HG02870 (cell line): Measurements from ENCODE around the gene LY6G6C.

Experiments used
- ATAC-seq: cut with Tn5 transposase; IDR thresholded peaks from one replicate; pipeline ENCODE4 v1.9.1; 2021; ENCODE audit warnings: mild to moderate bottlenecking, moderate library complexity; ENCODE audit not compliant: unreplicated experiment

Gene LY6G6C

DNA sequence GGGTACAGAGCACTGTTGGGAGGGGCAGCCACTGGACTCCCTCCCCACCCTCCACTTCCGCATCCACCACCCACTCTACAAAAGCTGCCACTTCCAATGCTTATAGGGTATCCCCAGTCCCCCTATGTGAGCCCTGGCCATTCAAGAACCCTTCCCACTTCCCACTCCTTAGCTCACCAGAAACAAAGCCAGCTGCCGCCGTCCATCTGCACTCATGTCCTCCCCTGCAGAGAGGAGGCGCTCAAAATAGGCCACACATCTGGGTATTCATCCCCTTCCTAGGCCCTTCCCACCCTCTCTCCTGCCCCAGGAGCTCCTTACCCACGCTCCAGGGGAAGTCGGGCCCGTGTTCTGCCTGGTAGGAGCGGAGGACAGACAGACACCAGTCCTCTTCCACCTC lies 34.2 kb downstream of the LY6G6C start:
- ATAC-seq = no peak

DNA sequence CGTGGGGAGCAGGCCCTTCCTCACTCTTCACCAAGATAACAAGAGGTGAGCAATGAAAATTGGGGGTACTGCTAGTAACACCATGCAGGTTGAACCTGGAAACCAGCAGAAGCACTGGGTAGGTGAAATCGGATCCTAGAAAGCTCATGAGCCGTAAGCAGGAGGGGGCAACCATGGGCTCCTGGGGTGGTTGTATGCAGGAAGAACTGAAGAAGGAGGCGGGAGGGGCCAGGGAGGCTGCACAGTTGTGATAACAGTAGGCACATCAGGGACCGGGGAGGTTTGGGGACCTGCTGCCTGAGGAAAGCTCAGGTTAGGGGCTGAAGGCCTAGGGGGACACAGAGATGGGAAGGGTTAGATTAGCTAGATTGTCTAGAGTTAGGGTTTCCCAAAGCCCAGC lies 35.1 kb downstream of the LY6G6C start:
- ATAC-seq = no peak

DNA sequence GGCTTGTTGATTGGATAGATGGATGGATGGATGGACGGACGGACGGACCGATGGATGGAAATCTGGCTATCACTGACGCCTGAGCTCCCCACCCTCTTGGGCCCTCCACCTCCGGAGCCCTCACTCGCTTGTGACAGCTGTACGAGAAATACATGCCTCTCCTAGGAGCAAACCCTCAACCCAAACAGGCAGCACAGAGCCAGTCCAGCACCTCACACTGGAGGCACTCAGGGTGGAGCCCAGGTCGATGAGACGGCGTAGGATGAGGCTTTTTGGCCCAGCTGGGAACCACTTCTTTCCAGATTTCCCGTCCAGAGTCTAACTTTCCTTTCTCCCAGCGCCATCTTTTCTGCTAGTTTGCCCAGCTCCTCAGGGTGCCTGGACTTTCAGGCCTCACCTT lies 38.0 kb downstream of the LY6G6C start:
- ATAC-seq = no peak

DNA sequence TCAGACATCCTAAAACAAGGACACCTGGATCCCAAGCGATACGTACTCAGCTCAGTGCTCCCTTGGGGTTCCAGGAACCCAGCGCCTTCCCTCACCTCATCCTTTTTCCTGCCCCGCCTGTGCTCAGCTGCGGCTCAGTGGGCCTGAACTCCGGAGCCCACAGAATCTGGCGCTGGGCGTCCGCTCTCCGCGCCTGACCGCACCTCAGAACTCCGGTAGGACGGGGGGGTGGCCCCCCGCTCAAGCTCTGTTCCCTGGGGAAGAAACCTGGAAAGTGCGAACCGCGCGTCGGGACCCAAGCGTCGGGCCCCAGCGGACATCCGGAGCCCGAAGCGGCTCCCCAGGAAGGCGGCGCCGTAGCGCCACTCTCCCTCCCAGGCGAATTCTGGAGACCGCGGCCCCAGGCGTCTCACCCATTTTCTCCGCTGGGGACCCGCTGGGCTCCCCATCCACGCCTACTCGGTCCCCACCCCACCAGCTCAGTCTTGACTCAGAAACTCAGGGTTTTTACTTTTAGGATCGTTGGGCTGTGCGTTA lies 40.3 kb downstream of the LY6G6C start:
- ATAC-seq = no peak

DNA sequence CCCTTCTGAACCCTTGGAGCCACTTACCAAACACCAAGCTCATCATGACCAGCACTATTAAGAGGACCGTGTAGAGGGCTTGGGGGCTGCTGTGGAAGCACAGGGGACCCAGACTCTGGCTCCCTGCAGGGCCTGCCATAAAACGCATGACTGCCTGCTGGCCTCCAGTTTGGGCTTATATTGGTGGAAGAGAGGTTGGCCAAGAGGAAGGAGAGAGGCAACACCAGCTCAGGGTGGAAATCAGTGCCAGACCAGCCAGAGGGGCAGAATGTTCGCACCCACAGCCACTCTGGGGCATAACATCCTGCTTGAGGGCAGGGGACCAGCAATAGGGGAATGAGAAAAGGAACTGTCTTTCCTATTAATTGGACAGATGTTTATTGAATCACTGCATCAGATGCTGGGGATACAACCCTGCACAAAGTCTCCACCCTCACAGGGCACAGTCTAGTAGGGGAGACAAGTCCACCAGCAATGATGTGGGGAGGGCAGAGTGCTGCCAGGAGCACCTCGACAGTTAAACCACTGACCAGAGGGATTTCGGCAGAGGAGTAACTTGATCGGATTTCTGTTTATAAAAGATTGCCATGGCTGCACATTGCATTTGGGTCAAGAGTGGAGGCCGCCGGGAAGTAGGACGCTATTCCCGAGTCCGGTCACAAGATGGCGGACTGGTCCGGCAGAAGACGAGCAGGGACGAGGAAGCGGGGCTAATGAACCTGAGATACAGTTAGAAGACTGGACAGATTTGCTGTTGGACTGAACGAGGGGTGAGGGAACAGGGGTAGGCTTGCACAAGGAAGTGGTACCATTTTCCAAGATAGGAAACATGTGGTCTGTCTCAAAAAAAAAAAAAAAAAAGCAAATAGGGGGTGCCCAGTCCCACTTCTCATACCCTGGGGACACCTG lies 41.1 kb downstream of the LY6G6C start, which contains the start of gene LY6G5C:
Gene LY6G5C (minus strand): TSS at position 842 of the 909 bp plus-strand sequence. CDS start 694 bp downstream, at position 148.
- ATAC-seq = no peak

DNA sequence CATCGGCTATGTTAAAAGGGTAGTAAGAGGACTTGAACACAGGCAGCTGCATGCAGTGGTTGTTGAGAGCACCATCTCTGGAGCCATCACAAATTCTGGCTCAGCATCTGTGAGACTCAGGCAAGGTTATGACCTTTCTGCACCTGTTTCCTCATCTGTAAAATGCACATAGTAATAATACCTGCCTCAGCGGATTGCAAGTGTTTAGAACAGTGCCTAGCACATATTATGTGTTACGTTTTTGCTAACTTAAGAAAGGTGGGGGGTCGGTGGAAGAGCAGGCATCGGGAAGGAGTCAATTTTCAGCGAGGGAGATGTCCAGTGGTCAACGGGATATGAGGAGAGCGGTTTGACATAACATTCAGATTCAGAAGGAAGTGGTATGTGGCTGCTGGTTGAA lies 43.6 kb downstream of the LY6G6C start:
- ATAC-seq = no peak

DNA sequence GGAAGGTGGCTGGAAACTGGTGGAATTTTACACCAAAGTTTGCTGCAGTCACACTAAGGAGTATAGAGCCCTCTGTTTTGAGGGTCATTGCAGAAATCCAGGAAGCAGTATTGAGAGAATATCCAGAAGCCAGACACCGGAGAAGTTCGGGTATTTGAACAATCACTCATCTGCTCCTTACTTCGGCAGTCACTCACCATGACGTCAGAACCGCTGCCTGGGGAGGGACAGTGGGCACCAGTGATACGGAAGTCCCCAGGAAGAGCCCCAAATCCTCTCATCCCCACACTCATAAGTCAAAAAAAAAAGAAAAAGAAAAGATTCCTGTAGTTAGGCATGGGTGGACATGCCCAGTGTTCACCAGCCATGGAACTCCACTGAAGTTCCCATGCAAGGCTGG lies 44.6 kb downstream of the LY6G6C start:
- no peak for ATAC-seq

DNA sequence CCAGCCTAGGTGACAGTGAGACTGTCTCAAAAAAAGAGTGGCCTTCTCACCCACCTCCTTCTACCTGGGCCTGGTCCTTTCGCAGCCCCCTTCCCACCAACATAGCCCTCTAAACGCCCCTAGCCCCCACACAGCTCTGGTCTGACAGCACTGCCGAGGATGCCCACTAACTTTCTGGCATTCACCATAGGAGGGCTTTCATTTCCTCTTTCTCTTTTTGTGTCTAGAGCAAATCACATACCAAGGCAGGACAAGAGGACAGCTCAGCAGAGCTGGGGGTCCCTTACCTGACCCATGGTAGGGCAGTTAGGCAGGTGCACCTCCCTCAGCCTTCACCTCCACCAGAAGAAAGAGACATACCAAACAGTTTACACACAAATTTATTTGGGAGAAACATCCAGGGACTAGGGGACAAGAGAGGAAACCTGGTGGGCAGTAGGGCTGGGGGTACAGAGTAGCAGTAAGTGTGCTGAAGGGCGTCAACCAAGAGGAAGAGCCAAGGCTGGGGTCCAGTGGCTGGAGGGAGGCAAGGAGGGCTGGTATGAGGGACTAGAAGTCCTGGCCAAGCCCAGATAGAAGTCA lies 45.1 kb downstream of the LY6G6C start:
- ATAC-seq = no peak

DNA sequence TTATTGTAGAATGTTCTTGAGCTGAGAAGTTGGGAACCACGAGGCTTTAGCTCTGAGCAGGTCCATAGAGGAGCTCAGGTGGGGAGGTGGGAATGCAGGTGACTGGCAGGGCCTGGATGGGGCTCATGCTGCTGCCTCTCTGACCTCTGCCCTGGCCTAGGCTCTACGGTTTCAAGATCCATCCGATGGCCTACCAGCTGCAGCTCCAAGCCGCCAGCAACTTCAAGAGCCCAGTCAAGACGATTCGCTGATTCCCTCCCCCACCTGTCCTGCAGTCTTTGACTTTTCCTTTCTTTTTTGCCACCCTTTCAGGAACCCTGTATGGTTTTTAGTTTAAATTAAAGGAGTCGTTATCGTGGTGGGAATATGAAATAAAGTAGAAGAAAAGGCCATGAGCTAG lies 51.9 kb downstream of the LY6G6C start, which contains the start of gene LY6G5B:
Gene LY6G5B (plus strand): TSS at position 301 of the 400 bp plus-strand sequence. CDS start 975 bp downstream, outside the sequence.
- ATAC-seq = no peak
